HT1080 (cell line): Measurements from ENCODE around the gene CARD10. TPM values are rescaled to one million over a fixed set of nuclear protein-coding genes. Genes with fewer than 3 reads are reported as not detected.

Experiments used
- DNase-seq: peaks from one replicate; pipeline ENCODE4 v3.0.0-alpha.2; 2015; ENCODE audit warnings: low read depth
- total RNA-seq: library from RNA; depleted of rRNA; stranded (reverse); fragments of >200 nt; shearing (Covaris generic); gene quantifications from 2 replicates; pipeline ENCODE4 v1.2.3, GENCODE V29; 2014

CARD10 gene
- total RNA-seq, 1 experiment from 2014 or later, result 25.4 TPM

GRCh38 chr22:37505989-37506388, 13.2 kb downstream of the CARD10 start:
- DNase-seq, result no peak

DNA sequence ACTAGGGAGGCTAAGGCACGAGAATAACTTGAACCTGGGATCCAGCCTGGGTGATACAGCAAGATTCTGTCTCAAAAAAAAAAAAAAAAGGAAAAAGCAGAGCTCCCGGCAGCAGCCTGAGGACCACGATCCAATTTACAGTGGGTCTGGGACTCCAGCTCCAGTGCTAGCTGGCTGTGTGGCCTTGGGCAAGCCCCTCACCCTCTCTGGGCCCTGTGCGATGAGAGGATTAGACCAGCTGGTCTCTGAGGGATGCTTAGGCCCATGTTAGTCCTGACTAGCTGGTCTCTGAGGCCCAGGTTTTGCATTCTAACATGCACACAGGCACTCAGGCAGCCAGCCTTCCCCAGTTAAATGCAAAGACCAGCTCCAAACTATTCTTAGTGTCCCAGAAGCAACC, 13.7 kb downstream of the CARD10 start:
- DNase-seq, result no peak

DNA sequence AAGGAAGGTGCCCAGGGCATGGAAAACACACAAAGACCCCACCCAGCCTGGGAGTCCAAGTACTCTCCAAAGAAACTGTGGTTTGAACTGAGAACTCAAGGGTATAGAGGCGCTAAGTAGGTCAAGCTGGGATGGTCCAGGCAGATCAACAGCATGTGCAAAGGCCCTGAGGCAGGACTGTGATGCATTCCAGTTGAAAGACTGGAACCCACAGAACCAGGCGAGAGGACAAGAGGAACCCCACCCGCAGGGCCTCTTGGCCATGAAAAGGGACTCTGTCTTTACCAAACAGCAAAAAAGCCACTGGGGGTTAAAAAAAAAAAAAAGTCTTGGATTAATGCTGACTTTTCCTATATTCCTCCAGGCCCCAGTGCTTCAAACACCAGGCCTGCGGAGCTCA, 14.3 kb downstream of the CARD10 start:
- DNase-seq, result no peak

GRCh38 chr22:37503850-37504249, 15.4 kb downstream of the CARD10 start:
- no peak for DNase-seq

DNA sequence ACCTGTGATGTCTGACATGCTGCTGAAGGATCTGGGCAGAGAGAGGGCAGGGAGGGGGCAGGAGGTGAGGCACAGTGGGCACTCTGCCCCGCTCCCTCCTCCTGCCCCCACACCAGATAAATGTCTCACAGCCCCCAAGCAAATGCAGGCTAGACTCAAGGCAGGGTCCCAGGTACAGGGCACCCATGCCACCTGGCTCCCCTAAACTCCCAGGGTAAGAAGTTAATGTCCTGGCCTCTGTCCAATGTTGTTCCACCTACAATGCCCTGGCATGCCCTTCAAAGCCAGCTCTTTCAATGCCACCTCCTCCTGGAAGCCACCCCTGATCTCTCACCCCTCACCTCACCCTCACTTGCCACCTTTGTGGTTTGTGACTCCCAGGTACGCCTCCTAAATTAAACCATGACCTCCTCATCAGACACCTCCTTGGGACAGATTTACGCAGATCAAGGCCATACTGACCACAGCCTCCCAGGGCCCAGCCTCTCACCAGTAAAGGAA, 16.0 kb downstream of the CARD10 start:
- DNase-seq, result no peak

GRCh38 chr22:37502342-37503182, 16.7 kb downstream of the CARD10 start:
- no peak for DNase-seq

DNA sequence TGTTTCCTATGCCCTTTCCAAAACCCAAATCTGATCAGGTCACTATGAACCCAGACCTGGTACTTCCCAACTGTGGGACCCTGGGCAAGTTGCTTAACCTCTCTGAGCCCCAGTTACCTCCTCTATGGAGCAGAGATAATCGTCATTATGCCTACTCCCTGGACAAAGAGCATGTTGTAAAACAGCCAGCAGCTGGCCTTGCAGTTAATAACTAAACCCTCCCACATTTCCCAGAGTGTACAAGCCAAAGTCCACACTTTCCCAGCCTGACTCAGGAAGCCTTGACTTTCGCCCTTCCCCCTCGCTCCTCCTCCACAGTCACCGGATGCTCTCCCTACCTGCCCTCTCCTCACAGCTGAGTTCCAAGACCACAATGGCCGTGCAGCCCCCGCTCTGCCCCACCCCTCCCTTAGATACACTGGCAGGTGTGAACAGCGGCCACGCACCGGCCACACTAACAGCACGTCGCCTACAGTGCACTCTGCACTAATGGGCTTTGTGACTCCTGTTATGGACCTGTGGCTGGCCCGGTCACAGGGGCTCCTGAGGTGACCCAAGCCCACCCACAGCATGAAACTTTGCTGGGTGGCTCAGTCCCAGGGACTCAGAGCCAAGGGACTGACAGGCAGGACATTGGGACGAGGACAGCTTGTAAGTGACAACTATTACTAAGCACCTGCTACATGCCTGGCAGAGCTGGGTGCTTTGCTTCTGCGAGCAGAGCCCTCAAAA, 17.4 kb downstream of the CARD10 start:
- peak; percentile 89 for DNase-seq

GRCh38 chr22:37500745-37501609, 18.2 kb downstream of the CARD10 start:
- peak; percentile 30 for DNase-seq

- DNase-seq, result no peak
Observed at GRCh38 chr22:37499789-37500540, 19.2 kb downstream of the CARD10 start.

DNA sequence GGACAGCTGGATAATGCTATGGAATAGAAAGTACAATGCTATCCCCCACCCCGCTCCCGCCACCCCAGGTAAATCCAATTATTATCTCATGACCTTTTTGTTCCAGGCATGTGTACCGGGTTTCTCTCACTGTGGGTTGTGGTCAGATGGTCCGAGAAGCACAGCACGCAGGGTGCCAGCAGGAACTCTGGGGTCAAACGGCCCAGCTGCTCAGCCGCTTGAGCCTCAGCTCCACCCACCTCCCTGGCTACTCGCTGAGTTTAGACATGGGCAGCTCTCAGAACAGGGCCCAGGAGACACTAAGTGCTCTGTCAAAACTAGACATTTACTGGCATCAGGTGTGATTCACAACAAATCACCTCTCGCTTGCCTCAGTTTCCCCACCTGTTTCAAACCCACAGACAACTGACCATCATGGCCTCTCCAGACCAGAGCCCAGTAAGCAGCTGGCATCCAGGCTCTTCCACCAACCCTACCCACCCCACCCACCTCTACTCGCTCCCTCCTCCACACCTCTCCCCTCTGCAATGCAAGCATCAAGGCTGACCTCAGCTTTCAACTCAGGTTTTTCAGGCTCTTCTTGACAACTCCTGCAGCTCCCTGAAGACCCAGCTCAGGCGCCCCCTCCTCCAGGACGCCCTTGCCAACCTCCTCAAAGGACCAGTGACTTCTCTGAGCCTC, 20.0 kb downstream of the CARD10 start:
- no peak for DNase-seq

- no peak for DNase-seq
Observed at GRCh38 chr22:37498289-37498909, 20.8 kb downstream of the CARD10 start.

- DNase-seq, result peak; percentile 98
Observed at GRCh38 chr22:37497062-37497599, 22.1 kb downstream of the CARD10 start.

GRCh38 chr22:37496651-37497050, 22.6 kb downstream of the CARD10 start:
- peak; percentile 69 for DNase-seq

DNA sequence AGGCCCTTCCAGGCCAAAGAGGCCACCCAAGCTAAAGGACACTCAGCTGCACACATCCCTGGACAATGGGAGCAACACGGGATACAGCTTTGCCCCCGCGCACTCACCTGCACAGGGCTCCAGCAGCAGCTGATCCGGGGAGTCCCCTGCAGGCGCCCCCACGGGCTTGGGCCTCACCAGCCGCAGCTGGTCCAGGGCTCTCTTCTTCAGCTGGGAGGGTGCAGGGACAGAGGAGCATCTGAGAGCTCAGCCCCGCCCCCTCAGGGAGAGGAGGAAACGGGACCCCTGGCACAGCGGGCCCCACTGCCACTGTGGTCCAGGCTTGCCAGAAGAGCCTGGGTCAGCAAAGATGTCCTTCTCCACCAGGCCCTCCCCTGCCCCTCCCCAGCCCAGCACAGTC, 25.2 kb downstream of the CARD10 start:
- no peak for DNase-seq

DNA sequence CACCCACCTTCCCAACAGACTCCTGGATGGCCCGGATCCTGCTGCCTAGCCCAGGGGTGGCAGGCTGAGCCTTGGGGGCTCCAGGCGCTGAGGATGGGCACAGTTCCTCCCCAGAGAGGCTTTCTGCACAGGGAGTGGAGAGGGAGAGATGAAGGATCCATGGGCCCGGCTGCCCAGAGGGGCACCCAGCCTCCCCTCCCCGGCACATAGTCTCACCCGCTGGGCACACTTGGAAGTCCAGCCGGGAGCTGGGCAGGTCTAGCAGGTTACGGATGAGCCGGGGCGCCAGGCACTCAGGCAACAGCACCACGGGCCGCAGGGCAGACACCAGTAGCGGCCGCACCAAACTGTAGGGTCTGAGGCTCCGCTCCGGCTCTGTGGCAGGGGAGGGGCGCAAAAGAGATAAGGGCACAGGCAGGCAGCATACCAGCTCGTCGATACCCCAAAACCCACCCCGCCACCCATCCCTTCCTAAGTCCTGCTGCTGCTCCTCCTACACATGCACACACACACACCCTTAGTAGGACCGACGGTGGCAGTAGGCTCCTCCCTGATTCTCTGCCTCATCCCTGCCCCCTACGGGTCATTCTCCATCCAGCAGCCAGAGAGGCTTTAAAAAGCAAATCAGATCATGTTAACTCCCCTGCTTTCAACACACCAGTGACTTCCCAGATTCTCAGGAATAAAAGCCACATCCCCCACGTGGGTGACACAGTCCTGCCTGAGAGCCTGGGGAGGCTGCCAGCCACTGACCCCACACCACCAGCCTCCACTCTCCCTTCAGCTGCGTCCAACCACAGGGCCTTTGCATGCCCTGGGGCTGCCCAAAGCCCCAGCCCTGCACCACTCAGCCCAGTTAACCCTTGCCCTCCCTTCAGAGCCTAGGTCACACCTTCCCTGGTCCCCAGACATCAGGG, 26.5 kb downstream of the CARD10 start:
- DNase-seq, result peak; percentile 61

GRCh38 chr22:37491559-37492427, 27.4 kb downstream of the CARD10 start:
- DNase-seq, result no peak

DNA sequence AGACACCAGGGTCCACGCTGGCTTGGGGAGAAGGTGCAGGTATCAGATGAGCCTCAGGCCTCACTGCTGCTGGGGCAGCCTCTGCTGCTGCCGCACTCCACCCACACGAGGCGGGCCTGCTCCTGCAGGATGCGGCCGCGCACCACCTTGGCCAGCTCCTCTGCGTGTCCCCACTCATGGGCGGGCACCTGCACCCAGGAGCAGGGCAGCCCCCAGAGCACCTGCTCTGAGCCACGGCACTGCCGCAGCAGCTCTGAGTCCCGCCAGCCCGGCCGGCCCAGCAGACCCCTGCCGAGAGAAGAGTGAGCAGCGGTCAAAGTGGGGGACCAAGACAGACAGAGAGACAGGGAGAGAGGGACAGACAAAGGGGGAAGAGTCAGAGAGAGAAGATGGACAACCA, 28.1 kb downstream of the CARD10 start:
- DNase-seq, result no peak
